ENCODE results near the gene TCAF1. TPM values are rescaled to one million over a fixed set of nuclear protein-coding genes. Genes with fewer than 3 reads are reported as not detected.
"Not testable (repeated sequence)": the region's sequence is repeated elsewhere in the genome, so short reads cannot be mapped to it uniquely, and the experiment has no call there.

TCAF1 gene
- total and polyA plus RNA-seq, 2 donors from 2014 or later: 12.2 to 37.2 TPM

GRCh38 chr7:143826578-143826977 is 75.4 kb downstream of the TCAF1 start:
- H3K36me3 ChIP-seq (ENCODE audit: control insufficient read depth in 2 of 3, insufficient read depth in 3 of 3, low read length in 3 of 3); H3K9ac ChIP-seq (ENCODE audit: low read length in 3 of 3); H3K27ac ChIP-seq (ENCODE audit: low read depth in 2 of 2, low read length in 2 of 2); H3K27me3 ChIP-seq (ENCODE audit: control insufficient read depth, insufficient read depth, low read length); DNase-seq; H3K9me3 ChIP-seq (ENCODE audit: control insufficient read depth in 2 of 3, insufficient read depth in 1 of 3, low read length in 3 of 3); H3K4me3 ChIP-seq (ENCODE audit: low read length in 3 of 3); H3K4me1 ChIP-seq (ENCODE audit: control insufficient read depth in 2 of 3, insufficient read depth in 2 of 3, low read depth in 1 of 3, low read length in 3 of 3); intact Hi-C loops (cut with DNase I); FAIRE-seq: not testable (repeated sequence)

DNA sequence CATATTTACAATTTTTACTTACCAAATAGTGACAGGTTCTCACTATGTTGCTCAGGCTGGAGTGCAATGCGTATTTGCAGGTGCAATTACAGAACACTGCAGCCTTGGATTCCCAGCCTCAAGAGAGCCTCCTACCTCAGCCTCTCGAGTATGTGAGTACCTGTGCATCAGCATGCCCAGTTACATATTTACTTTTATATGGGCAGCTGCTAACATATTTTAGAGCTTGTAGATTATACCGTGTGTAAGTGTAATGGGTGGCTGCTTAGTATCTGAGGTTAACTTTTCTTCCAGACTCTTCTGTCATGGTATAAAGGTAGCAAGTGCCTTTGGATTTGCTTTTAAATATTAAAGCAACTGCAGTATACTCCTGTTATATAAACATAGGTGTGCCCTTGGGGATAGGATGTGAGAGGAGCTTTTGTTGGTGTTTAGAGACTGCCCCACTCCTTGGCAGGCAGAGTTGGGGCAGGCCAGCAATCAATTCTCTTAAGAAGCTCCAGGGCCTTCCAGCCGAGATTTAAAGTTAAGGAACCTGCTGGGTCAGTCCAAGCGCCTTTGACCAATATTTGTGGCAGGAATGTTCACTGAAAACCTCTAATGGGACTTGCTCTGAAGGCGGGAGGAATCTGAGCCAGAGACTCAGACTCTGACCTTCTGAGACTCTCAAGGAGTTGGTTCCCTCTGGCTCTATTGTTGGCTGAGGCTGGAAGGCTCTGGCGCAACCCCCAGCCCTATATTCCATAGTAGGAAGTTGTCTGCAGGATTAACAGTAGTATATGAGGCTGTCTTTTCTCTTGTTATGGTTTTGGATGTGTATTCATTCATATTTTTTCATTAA is 77.5 kb downstream of the TCAF1 start:
- H3K4me3 ChIP-seq (ENCODE audit: low read length in 3 of 3); H3K9ac ChIP-seq (ENCODE audit: low read length in 3 of 3); H3K4me1 ChIP-seq (ENCODE audit: control insufficient read depth in 2 of 3, insufficient read depth in 2 of 3, low read depth in 1 of 3, low read length in 3 of 3); H3K27ac ChIP-seq (ENCODE audit: low read depth in 2 of 2, low read length in 2 of 2); DNase-seq; H3K36me3 ChIP-seq (ENCODE audit: control insufficient read depth in 2 of 3, insufficient read depth in 3 of 3, low read length in 3 of 3); H3K27me3 ChIP-seq (ENCODE audit: control insufficient read depth, insufficient read depth, low read length); H3K9me3 ChIP-seq (ENCODE audit: control insufficient read depth in 2 of 3, insufficient read depth in 1 of 3, low read length in 3 of 3); FAIRE-seq; intact Hi-C loops (cut with DNase I): not testable (repeated sequence)

- H3K27ac ChIP-seq (ENCODE audit: low read depth in 2 of 2, low read length in 2 of 2); H3K9ac ChIP-seq (ENCODE audit: low read length in 3 of 3); H3K4me3 ChIP-seq (ENCODE audit: low read length in 3 of 3); H3K36me3 ChIP-seq (ENCODE audit: control insufficient read depth in 2 of 3, insufficient read depth in 3 of 3, low read length in 3 of 3); H3K4me1 ChIP-seq (ENCODE audit: control insufficient read depth in 2 of 3, insufficient read depth in 2 of 3, low read depth in 1 of 3, low read length in 3 of 3); intact Hi-C loops (cut with DNase I); H3K9me3 ChIP-seq (ENCODE audit: control insufficient read depth in 2 of 3, insufficient read depth in 1 of 3, low read length in 3 of 3); H3K27me3 ChIP-seq (ENCODE audit: control insufficient read depth, insufficient read depth, low read length); FAIRE-seq; DNase-seq: not testable (repeated sequence)
Measured at GRCh38 chr7:143823634-143824294, 78.2 kb downstream of the TCAF1 start.

- FAIRE-seq; H3K4me1 ChIP-seq (ENCODE audit: control insufficient read depth in 2 of 3, insufficient read depth in 2 of 3, low read depth in 1 of 3, low read length in 3 of 3); intact Hi-C loops (cut with DNase I); DNase-seq; H3K9me3 ChIP-seq (ENCODE audit: control insufficient read depth in 2 of 3, insufficient read depth in 1 of 3, low read length in 3 of 3); H3K9ac ChIP-seq (ENCODE audit: low read length in 3 of 3); H3K27me3 ChIP-seq (ENCODE audit: control insufficient read depth, insufficient read depth, low read length); H3K36me3 ChIP-seq (ENCODE audit: control insufficient read depth in 2 of 3, insufficient read depth in 3 of 3, low read length in 3 of 3); H3K27ac ChIP-seq (ENCODE audit: low read depth in 2 of 2, low read length in 2 of 2); H3K4me3 ChIP-seq (ENCODE audit: low read length in 3 of 3): not testable (repeated sequence)
Measured at GRCh38 chr7:143821392-143822277, 80.3 kb downstream of the TCAF1 start.

- H3K4me3 ChIP-seq (ENCODE audit: low read length in 3 of 3); intact Hi-C loops (cut with DNase I); FAIRE-seq; H3K27me3 ChIP-seq (ENCODE audit: control insufficient read depth, insufficient read depth, low read length); H3K9ac ChIP-seq (ENCODE audit: low read length in 3 of 3); H3K36me3 ChIP-seq (ENCODE audit: control insufficient read depth in 2 of 3, insufficient read depth in 3 of 3, low read length in 3 of 3); H3K9me3 ChIP-seq (ENCODE audit: control insufficient read depth in 2 of 3, insufficient read depth in 1 of 3, low read length in 3 of 3); DNase-seq; H3K27ac ChIP-seq (ENCODE audit: low read depth in 2 of 2, low read length in 2 of 2); H3K4me1 ChIP-seq (ENCODE audit: control insufficient read depth in 2 of 3, insufficient read depth in 2 of 3, low read depth in 1 of 3, low read length in 3 of 3): not testable (repeated sequence)
Measured at GRCh38 chr7:143817873-143818272, 84.1 kb downstream of the TCAF1 start.

- H3K27me3 ChIP-seq (ENCODE audit: control insufficient read depth, insufficient read depth, low read length); H3K4me3 ChIP-seq (ENCODE audit: low read length in 3 of 3); DNase-seq; FAIRE-seq; H3K9ac ChIP-seq (ENCODE audit: low read length in 3 of 3); H3K36me3 ChIP-seq (ENCODE audit: control insufficient read depth in 2 of 3, insufficient read depth in 3 of 3, low read length in 3 of 3); H3K4me1 ChIP-seq (ENCODE audit: control insufficient read depth in 2 of 3, insufficient read depth in 2 of 3, low read depth in 1 of 3, low read length in 3 of 3); intact Hi-C loops (cut with DNase I); H3K9me3 ChIP-seq (ENCODE audit: control insufficient read depth in 2 of 3, insufficient read depth in 1 of 3, low read length in 3 of 3); H3K27ac ChIP-seq (ENCODE audit: low read depth in 2 of 2, low read length in 2 of 2): not testable (repeated sequence)
Measured at GRCh38 chr7:143816471-143817133, 85.4 kb downstream of the TCAF1 start.

- intact Hi-C loops (cut with DNase I); H3K27ac ChIP-seq (ENCODE audit: low read depth in 2 of 2, low read length in 2 of 2); H3K4me1 ChIP-seq (ENCODE audit: control insufficient read depth in 2 of 3, insufficient read depth in 2 of 3, low read depth in 1 of 3, low read length in 3 of 3); H3K9me3 ChIP-seq (ENCODE audit: control insufficient read depth in 2 of 3, insufficient read depth in 1 of 3, low read length in 3 of 3); DNase-seq; H3K36me3 ChIP-seq (ENCODE audit: control insufficient read depth in 2 of 3, insufficient read depth in 3 of 3, low read length in 3 of 3); H3K27me3 ChIP-seq (ENCODE audit: control insufficient read depth, insufficient read depth, low read length); H3K9ac ChIP-seq (ENCODE audit: low read length in 3 of 3); FAIRE-seq; H3K4me3 ChIP-seq (ENCODE audit: low read length in 3 of 3): not testable (repeated sequence)
Measured at GRCh38 chr7:143810639-143811038, 91.3 kb downstream of the TCAF1 start.

All from kidney (tissue), 11 donors.